Activated CD4-positive, alpha-beta T cell treated with anti-CD3 and anti-CD28 coated beads for 48 hours (primary cell): ENCODE data around the gene TBC1D22B.
"Not testable (repeated sequence)": the region's sequence is repeated elsewhere in the genome, so short reads cannot be mapped to it uniquely, and the experiment has no call there.

Source experiments
- DNase-seq: peaks from one replicate; pipeline ENCODE4 v3.0.0-alpha.2; 2020

The TBC1D22B gene

GRCh38 chr6:37305841-37306425, 48.4 kb downstream of the TBC1D22B start:
- no peak for DNase-seq

GRCh38 chr6:37306624-37307222, 49.2 kb downstream of the TBC1D22B start:
- no peak for DNase-seq

GRCh38 chr6:37307484-37307883, 49.9 kb downstream of the TBC1D22B start:
- not testable (repeated sequence) for DNase-seq

- no peak for DNase-seq
Observed at GRCh38 chr6:37308069-37308815, 50.7 kb downstream of the TBC1D22B start.

- DNase-seq: no peak
Observed at GRCh38 chr6:37309046-37309445, 51.5 kb downstream of the TBC1D22B start.

- no peak for DNase-seq
Observed at GRCh38 chr6:37309692-37310091, 52.1 kb downstream of the TBC1D22B start.

GRCh38 chr6:37310966-37311365, 53.4 kb downstream of the TBC1D22B start:
- no peak for DNase-seq

GRCh38 chr6:37311741-37312473, 54.3 kb downstream of the TBC1D22B start:
- DNase-seq: no peak

GRCh38 chr6:37313723-37314486, 56.3 kb downstream of the TBC1D22B start:
- no peak for DNase-seq

GRCh38 chr6:37314487-37315156, 57.0 kb downstream of the TBC1D22B start:
- peak; percentile 54 for DNase-seq

GRCh38 chr6:37315157-37315515, 57.6 kb downstream of the TBC1D22B start:
- DNase-seq: no peak

- no peak for DNase-seq
Observed at GRCh38 chr6:37316071-37316470, 58.5 kb downstream of the TBC1D22B start.

GRCh38 chr6:37317312-37318038, 59.9 kb downstream of the TBC1D22B start:
- no peak for DNase-seq

GRCh38 chr6:37319156-37319555, 61.6 kb downstream of the TBC1D22B start:
- no peak for DNase-seq

- DNase-seq: no peak
Observed at GRCh38 chr6:37319856-37320480, 62.4 kb downstream of the TBC1D22B start.

GRCh38 chr6:37320646-37321045, 63.1 kb downstream of the TBC1D22B start:
- DNase-seq: no peak

- DNase-seq: no peak
Observed at GRCh38 chr6:37321101-37321500, 63.5 kb downstream of the TBC1D22B start.

- DNase-seq: no peak
Observed at GRCh38 chr6:37321516-37322415, 64.2 kb downstream of the TBC1D22B start.

- DNase-seq: no peak
Observed at GRCh38 chr6:37323580-37323979, 66.0 kb downstream of the TBC1D22B start.
